GM19372 (cell line): Measurements from ENCODE around the gene DCST1.

Experiments
- ATAC-seq: cut with Tn5 transposase; IDR thresholded peaks from one replicate; pipeline ENCODE4 v1.9.1; 2021; ENCODE audit warnings: mild to moderate bottlenecking, low read depth, moderate library complexity; ENCODE audit not compliant: unreplicated experiment

DCST1 gene

GRCh38 chr1:155000726-155001424 is 32.7 kb upstream of the DCST1 start:
- peak; percentile 34 for ATAC-seq

- ATAC-seq, result peak; percentile 6
Observed at GRCh38 chr1:155001425-155001674, 32.3 kb upstream of the DCST1 start.

DNA sequence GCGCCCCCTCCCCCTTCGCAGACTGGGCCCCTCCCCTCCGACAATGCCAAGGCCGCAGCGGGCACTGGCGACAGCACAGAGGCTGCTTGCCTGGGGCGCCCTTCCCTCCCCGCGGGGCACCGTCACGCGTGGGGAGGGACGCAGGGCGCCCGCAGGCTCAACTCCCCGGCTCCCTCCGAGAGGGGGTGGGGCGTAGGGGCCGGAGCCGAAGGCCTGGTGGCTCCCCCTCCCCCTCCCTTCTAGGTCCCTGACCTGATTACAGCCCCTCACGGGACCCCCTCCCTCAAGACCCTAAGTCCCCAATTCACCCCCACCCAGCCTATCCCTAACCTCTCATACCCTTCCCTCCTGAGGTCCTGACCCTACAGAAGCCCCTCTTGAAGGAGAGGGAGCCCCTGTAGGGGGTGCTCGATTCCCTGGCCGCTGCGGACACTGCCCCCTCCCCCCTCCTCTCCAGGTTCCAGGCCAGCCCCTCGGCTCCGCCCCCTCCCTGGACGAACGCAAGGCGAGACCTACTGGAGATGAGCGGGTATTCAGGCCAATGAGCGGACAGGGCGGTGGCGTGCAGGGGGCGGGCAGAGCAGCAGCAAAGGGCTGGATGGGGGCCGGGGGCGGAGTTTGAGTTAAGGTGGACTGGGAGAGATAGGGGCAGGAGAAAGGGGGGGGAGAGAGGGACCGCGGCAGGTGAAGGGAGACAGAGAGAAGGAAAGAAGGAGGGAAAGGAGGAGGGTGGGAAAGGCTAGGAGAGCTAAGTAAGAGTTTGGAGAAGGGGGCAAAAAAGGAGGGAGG is 31.8 kb upstream of the DCST1 start:
- peak; percentile 64 for ATAC-seq

GRCh38 chr1:155002464-155003226 is 31.0 kb upstream of the DCST1 start, which contains the start of gene ZBTB7B:
Gene ZBTB7B, plus strand, starts transcription at chr1:155002802. Its CDS starts 11,859 bp downstream, at chr1:155014661.
- ATAC-seq, result peak; percentile 2

GRCh38 chr1:155003227-155003765 is 30.3 kb upstream of the DCST1 start:
- ATAC-seq, result no peak

DNA sequence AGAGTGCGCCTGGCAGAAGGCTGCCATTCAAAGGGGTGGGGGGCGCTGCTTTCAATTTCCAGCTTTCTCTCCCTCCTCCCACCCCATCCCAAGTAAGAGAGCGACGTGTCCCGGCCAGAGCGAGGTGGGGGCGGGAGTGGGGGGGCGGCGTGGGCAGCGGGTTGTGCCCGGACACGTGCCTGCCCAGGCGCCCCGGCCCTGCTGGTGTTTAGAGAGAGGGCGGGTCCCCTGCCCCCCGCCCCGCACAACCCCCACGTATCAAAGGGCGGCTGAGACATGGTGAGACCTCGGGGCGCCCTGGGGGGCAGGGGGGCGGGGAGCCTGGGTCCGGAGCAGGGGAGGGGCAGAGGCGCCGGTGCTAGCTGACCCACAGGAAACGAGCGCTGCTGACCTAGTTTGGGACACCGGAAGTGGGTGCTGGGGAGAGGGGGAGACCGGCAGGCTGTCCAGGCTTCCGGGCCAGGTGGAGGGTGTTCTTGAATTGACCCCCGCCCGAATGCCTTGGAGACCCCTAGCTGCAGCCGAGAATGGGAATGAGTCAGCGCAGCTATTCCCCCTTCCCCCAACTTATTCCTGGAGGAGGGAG is 29.8 kb upstream of the DCST1 start:
- no peak for ATAC-seq

DNA sequence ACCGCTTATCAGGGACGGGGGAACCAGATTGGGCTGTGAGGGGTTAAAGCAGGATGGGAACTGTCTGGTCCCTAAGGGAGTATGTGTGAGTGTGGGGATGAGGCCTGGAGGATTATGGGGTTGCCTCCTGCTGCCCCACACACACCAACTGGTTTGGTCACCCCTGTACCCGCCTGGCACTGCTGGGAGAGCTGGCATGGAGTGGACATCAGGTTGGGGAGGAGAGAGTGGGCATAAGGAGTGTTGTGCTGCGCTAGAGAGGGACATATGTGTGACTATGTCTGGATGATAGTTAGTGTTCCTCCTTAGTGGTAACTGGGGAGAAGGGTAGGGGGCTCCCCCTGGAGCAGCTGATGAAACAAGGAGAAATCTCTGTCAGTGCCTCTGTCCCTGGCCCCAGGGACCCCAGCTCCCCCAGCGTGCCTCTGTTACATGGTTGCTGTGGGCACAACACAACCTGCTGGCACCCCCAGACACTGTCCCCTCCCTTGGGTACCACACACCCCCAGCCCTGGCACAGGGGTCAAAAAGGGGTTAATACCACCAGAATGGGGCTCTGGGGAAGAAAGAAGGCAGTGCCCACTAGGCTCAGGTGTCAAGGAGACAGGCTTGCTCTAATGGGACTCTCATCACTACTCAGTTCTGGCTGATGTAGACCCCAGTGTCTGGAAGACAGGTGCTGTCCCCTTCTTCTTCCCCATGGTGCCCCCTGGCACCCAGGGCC is 29.1 kb upstream of the DCST1 start:
- ATAC-seq, result no peak

DNA sequence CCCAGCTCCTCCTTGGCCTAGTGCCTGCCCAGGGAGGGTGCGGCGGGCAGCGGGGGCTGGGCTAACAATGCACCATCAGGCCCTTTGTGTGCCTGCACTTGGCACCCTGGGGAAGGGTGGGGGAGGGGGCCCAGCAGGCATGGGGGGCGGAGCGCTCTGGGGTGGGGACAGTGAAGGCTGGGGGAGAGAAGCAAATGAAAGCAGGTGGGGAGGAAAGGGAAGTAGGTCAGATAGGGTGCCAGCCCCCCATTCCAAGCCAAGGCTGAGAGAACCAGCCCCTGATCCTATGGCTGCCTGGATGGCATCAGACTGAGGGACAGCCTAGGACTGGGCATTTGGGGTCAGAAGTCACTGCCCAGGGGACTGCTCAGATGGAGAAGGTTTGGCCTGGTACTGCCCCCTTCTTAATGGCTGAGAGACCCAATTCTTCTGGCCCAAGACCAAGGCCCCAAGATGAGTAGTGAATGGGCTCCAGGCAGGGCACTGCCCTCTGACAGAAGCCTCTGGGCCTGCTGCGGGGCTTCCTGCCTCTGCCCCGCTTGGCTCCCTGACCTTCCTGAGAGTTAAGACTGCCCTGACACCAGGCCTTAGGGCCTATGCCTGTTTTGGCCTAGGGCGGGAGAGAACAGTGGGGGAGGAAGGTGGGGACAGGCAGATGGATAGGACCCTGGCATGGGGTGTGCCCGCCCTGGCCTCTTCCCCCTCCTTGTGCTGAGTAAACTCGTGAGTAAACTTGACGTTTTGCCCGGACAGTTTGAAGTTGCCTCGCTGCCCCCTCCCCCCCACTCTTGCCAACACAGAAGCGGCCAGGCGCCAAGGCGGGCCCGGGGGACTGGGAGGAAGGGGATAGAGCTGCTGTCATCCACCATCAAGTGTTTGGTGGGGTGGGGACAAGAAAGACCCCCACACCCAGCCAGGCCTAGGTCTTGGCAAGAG is 28.3 kb upstream of the DCST1 start:
- ATAC-seq, result no peak

DNA sequence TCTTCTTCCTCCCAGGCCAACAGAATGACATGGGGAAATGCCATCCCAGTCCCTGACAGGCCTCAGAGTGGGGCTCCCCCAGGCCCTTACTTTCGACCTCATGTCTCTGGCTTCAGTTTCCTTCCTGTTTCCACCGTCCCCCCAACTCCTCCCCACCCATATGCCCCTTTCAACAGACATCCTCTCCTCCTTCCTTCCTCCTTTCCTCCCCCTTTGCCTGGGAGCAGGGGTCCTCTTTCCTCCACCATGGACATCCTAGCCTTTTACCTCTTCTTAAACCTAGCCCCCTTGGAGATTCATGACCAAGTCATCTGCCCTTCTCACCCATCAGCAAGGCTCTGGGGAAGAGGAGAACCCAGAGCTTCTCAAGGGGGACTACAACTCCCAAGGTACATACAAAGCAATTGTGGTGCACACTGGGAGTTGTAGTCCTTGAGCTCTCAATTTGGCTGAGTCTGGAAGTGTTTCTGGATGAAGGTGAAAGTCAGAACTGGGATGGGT is 27.0 kb upstream of the DCST1 start:
- ATAC-seq, result no peak

DNA sequence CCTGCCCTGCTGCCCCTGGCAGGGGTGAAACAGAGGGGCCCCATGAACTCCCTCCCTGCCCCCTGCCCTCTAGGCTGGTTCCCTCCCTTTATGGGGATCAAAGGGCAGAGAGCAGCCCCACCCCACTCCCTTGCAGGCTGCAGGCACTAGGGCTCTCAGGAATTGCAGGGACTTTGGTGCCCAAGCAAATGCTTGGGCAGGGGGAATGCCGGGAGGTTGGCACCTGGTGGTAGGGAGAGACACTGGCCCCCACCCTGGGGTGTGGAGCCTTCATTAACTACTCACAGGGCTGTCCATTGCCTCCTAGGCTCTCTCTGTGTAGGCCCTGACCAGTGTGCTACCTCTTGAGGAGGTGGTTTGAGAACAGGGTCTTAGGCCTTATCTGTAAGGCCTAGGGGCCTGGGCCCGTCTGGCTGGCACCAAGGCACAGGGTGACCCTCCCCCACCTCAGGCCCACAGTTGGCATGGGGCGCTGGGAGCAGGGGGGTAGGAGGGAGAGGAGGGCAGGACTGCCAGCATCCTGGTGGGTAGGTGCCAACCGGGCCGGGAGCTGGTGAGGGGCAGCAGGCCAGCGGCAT is 26.3 kb upstream of the DCST1 start:
- no peak for ATAC-seq

DNA sequence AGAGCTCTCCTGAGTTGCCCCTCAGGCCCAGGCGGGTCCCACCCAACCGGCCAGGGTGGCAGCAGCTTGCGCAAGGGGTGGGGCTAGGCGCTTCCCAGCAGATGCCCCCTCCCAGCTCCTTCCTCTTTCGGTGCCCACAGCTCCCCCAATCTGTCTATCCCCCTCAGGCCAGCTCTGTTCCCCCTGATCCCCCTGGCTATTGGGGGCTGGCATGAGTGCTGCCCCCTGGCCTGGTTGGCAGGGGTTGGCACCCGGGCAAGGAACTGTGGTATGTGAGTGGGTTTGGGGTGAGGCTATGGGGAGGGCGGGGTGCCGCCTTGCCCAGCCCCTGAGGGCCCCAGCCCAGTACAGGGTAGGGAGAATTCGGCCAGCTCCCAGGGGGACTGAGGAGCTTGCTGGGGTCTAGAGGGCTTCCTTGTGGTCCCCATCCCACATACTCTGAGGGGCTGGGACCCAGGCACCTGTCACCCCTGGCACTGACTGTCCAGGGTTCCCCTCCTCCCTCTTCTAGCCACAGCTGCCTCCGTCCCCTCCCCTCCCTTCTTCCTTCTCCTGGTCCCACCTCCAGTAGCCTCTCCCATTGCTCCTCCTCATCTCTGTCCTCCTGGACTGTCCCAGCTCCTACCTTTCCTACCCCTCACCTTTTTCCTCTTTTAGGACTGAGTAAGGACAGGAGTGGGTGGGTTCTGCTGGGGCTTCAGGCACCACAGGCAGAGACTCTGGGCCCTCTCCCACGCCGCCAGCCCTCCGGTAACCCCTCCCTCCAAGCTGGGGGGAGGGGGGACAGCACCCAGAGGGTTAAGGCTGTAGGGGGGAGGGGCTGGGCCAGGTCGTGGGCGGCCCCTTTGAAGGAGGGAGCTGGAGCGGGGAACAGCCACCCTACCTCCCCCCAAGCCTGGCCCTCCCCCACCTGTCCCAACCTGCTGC is 25.3 kb upstream of the DCST1 start:
- ATAC-seq, result no peak

- ATAC-seq, result no peak
Observed at GRCh38 chr1:155009221-155009711, 24.4 kb upstream of the DCST1 start.

DNA sequence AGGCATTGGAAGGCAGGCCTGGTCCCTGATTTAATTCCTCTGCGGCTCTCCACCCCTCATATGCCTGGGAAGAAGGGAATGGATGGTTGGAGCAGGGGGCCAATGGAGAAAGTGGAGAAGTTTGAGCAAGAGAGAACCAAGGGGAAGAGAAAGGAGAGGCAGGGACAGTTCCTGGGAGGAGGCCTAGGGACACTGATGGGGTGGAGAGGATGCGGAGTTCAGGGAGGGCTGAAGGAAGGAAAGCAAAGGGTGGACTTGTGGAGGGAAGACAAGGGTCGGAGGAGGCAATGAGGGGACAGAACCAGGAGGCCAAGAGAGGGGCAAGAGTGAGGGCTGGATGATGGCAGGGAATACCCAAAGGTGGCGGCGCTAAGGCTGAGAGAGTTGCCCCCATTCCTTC is 23.9 kb upstream of the DCST1 start:
- no peak for ATAC-seq

DNA sequence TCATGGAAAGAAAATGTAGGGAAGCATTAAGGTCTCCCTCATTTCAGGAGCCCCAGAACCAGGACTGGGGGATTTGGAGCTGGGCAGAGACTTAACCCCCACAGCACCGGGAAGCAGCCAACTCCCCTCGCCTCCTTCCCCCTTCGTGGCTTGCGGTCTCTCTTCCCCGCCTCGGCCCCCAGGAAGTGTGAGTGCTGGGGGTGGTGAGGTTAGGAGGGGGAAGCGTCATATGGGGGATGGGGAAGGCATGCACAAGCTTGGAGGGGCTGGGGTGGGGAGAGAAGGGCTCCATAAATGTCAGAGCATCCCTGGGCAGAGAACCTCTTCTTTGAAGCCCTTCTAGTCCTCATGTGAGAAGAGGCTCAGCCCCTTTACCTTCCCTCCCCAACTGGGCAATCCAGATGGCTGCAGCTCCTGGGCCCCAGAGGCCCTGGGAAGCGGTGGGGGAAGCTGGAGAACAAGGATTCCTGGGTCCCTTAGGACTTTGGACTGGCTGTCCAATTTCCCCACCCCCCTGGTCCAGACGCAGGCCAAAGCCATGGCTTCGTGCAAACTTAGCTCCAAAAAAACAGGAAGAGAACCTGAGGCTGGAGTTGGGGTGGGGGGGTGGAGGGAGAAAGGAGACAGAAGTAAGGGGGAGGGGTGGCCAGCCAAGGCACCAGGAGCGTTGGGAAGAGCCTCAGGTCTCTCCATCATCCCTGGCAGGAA is 23.3 kb upstream of the DCST1 start:
- ATAC-seq, result no peak

GRCh38 chr1:155011004-155011416 is 22.6 kb upstream of the DCST1 start:
- ATAC-seq, result no peak

DNA sequence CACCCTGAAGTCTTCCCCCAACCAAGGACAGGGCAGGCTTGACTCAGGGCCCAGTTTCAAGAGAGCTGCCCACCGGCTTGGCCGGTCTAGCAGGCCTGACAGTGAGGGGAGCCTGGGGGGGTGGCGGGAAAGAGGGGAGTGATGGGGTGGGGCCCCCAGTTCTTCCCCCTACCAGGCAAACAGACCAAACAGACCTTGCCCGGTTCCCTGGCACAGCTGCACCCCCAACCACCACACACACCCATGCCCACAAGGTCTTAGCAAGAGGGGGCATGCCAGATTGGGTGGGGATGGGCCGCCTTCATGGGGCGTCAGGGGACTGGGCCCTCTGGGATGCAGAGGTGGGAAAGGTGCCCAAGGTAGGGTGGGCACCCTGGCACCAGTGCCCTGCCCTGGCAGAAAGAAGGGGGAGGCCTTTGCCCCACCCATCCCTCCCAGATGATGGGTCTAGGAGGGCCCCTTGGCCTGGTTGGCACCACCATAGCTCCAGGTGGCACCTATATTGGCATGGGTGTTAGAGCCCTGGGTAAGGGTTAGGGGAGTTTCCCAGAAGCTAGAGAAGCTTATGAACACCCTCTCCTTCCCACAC is 22.1 kb upstream of the DCST1 start:
- no peak for ATAC-seq
